RKO (cell line): ENCODE measurements around the gene ARHGAP25.

ENCODE experiments used
- DNase-seq: peaks from one replicate; pipeline ENCODE4 v3.0.0-alpha.2; 2016; ENCODE audit warnings: low spot score

Gene ARHGAP25

GRCh38 chr2:68870215-68870614 lies 135.6 kb downstream of the ARHGAP25 start:
- DNase-seq = peak; percentile 34

GRCh38 chr2:68871159-68871764 lies 136.7 kb downstream of the ARHGAP25 start, which contains the start of gene BMP10:
Gene BMP10 (minus strand): TSS chr2:68871397. CDS start chr2:68871358, 39 bp downstream.
- no peak for DNase-seq
